H1 (cell line): ENCODE measurements around the gene BSND.

Source experiments
- ASH2L ChIP-seq: fragments of 200-600, 300-600 bp; sonication (generic); IDR thresholded peaks from one replicate; pipeline ENCODE4 v1.7.1; 2017; ENCODE audit warnings: low read length
- CHD1 ChIP-seq: IDR thresholded peaks from 2 replicates; pipeline ENCODE4 v1.6.1; 2012; ENCODE audit warnings: low read depth, low read length, improper control_type of control experiment
- MAX ChIP-seq: IDR thresholded peaks from 2 replicates; pipeline ENCODE4 v1.6.1; 2012; ENCODE audit warnings: inconsistent platforms
- POLR2A ChIP-seq, 2 experiments: IDR thresholded peaks; 1 replicate in 1 of 2; 2 replicates in 1 of 2; pipeline ENCODE4 v1.6.1; 2011; ENCODE audit warnings: low read depth in 2 of 2, low read length in 2 of 2, mild to moderate bottlenecking in 2 of 2; ENCODE audit errors: control extremely low read depth in 1 of 2
- SP1 ChIP-seq: IDR thresholded peaks from 2 replicates; pipeline ENCODE4 v1.6.1; 2011; ENCODE audit warnings: low read depth, low read length
- SP2 ChIP-seq: IDR thresholded peaks from 2 replicates; pipeline ENCODE4 v1.6.1; 2012; ENCODE audit warnings: mild to moderate bottlenecking, low read length, inconsistent platforms
- YY1 ChIP-seq: IDR thresholded peaks from 2 replicates; pipeline ENCODE4 v1.6.1; 2011; ENCODE audit warnings: low read depth, mild to moderate bottlenecking, low read length

DNA sequence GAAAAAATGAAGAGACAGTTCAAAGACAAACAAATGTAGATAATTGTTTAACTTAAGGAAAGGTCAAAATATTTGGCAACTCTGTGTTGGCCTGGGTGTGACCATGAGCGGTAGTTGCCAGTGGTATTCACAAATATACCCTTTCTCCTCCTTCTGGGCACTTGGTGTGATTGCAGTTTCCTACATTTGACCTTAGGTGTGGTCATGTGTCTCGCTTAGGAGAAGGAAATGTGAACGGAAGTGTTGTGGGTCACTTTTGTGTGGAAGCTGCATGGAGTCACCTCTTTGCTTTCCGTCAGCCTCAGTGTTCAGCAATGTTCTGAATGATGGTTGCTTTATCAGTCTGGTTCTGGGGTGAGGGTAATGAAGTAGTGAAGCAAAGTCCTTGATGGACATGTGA, 37.2 kb downstream of the BSND start:
- TF ChIP-seq SP1, result no peak
- TF ChIP-seq YY1, result no peak
- TF ChIP-seq POLR2A (IDR thresholded peaks at IDR 0.05; ENCODE audit: control extremely low read depth in 1 of 2, low read depth in 2 of 2, low read length in 2 of 2), result no peak
- TF ChIP-seq ASH2L, result no peak
- TF ChIP-seq SP2, result no peak
- TF ChIP-seq MAX, result no peak
- TF ChIP-seq CHD1, result no peak
